HCT116 (cell line): ENCODE results near the gene SDC3. TPM values are rescaled to one million over a fixed set of nuclear protein-coding genes. Genes with fewer than 3 reads are reported as not detected.

ENCODE experiments used
- ATAC-seq: fragments of 200-7000 bp; cut with Tn5 transposase; 2 replicates; pipeline ENCODE4 v1.9.1; 2020; ENCODE audit warnings: mild to moderate bottlenecking, moderate library complexity
- BruUV-seq: library from RNA; stranded (reverse); fragments of 400-500 nt; replicated peaks from 2 replicates; lab custom pipeline; 2021; lab: Mats Ljungman, UMichigan
- CTCF ChIA-PET: fragments of 300-600 bp; sonication (Branson Sonifier 250); formaldehyde crosslinking; loops from one replicate; lab custom pipeline; 2021; ENCODE audit warnings: antibody characterized with exemption; lab: Charles Lee
- POLR2A ChIA-PET: fragments of 300-600, 350-600 bp; sonication (Branson Sonifier 250); formaldehyde crosslinking; loops from one replicate; lab custom pipeline; 2021; ENCODE audit warnings: antibody characterized with exemption; lab: Charles Lee
- RAD21 ChIA-PET, 2 experiments: fragments of 300-600 bp; sonication (Branson Sonifier 250); formaldehyde crosslinking; loops; one replicate each; lab custom pipeline; 2023; ENCODE audit warnings: low total read pairs in 2 of 2; ENCODE audit not compliant: uncharacterized antibody in 2 of 2, unreplicated experiment in 2 of 2, low non-redundant PET in 1 of 2; lab: Charles Lee
- DNase-seq: peaks from one replicate; pipeline ENCODE4 v3.0.0-alpha.2; 2010; ENCODE audit warnings: low read depth, low spot score
- H2AFZ ChIP-seq: fragments of 200-600 bp; shearing (Covaris generic), sonication (generic); 2 replicates; pipeline ENCODE4 v1.6.1; 2017; ENCODE audit warnings: low read depth, mixed run types, mixed read lengths, antibody characterized with exemption, low read length; ENCODE audit not compliant: poor library complexity, severe bottlenecking
- H3K27ac ChIP-seq: 2 replicates; pipeline ENCODE4 v1.5.1; 2012; ENCODE audit warnings: low read depth, low read length
- H3K27me3 ChIP-seq: fragments of 200-600 bp; sonication (generic); 2 replicates; pipeline ENCODE4 v1.6.1; 2016; ENCODE audit warnings: mixed run types, low read length, mixed read lengths; ENCODE audit not compliant: insufficient read depth
- H3K36me3 ChIP-seq, 2 experiments: fragments of 200-500 bp in 1 of 2; fragments of 200-600 bp in 1 of 2; sonication (Bioruptor generic) in 1 of 2; sonication (generic) in 1 of 2; 2 replicates each; pipeline versions ENCODE4 v1.5.1 to v1.6.1; 2014 to 2016; ENCODE audit warnings: low read length in 2 of 2, inconsistent platforms in 1 of 2, mixed read lengths in 1 of 2, mixed run types in 1 of 2; ENCODE audit not compliant: insufficient read depth in 2 of 2, control insufficient read depth in 1 of 2
- H3K4me1 ChIP-seq, 2 experiments: fragments of 200-600 bp in 1 of 2; sonication (generic) in 1 of 2; 2 replicates each; pipeline versions ENCODE4 v1.5.1 to v1.6.1; 2012 to 2017; ENCODE audit warnings: low read length in 2 of 2, inconsistent platforms in 1 of 2, mild to moderate bottlenecking in 1 of 2, mixed read lengths in 1 of 2, mixed run types in 1 of 2, moderate library complexity in 1 of 2; ENCODE audit not compliant: insufficient read depth in 2 of 2, control insufficient read depth in 1 of 2
- H3K4me2 ChIP-seq: fragments of 200-600 bp; sonication (generic); 2 replicates; pipeline ENCODE4 v1.6.1; 2017; ENCODE audit warnings: mixed run types, low read length, mixed read lengths
- H3K4me3 ChIP-seq, 2 experiments: fragments of 200-600 bp in 1 of 2; sonication (generic) in 1 of 2; replicated peaks in 1 of 2; 2 replicates each; pipeline ENCODE4 v1.5.1; 2011 to 2016; ENCODE audit warnings: low read length in 2 of 2, control low read depth in 1 of 2, low read depth in 1 of 2, mild to moderate bottlenecking in 1 of 2, mixed read lengths in 1 of 2, mixed run types in 1 of 2
- H3K79me2 ChIP-seq: fragments of 200-600 bp; sonication (generic); 2 replicates; pipeline ENCODE4 v1.6.1; 2017; ENCODE audit warnings: mild to moderate bottlenecking, mixed run types, low read length, moderate library complexity, mixed read lengths; ENCODE audit not compliant: insufficient read depth
- H3K9ac ChIP-seq: fragments of 200-600 bp; sonication (generic); 2 replicates; pipeline ENCODE4 v1.6.1; 2016; ENCODE audit warnings: low read length, mixed read lengths
- H3K9me2 ChIP-seq: fragments of 200-600 bp; sonication (generic), shearing (Covaris generic); 2 replicates; pipeline ENCODE4 v1.6.1; 2017; ENCODE audit warnings: mixed run types, mild to moderate bottlenecking, moderate library complexity; ENCODE audit not compliant: insufficient read depth
- H3K9me3 ChIP-seq, 2 experiments: fragments of 200-500 bp in 1 of 2; fragments of 200-600 bp in 1 of 2; sonication (Bioruptor generic) in 1 of 2; sonication (generic) in 1 of 2; 2 replicates each; pipeline ENCODE4 v1.6.1; 2014 to 2017; ENCODE audit warnings: low read length in 2 of 2, mixed read lengths in 2 of 2, inconsistent platforms in 1 of 2, low read depth in 1 of 2, mild to moderate bottlenecking in 1 of 2, mixed run types in 1 of 2, moderate library complexity in 1 of 2; ENCODE audit not compliant: control insufficient read depth in 1 of 2, insufficient read depth in 1 of 2
- H4K20me1 ChIP-seq: fragments of 200-600 bp; sonication (generic), shearing (Covaris generic); 2 replicates; pipeline ENCODE4 v1.6.1; 2017; ENCODE audit warnings: mixed run types, mild to moderate bottlenecking, moderate library complexity; ENCODE audit not compliant: insufficient read depth
- ATF3 ChIP-seq: IDR thresholded peaks from 2 replicates; pipeline ENCODE4 v1.6.1; 2012
- CBX3 ChIP-seq: IDR thresholded peaks from 2 replicates; pipeline ENCODE4 v1.6.1; 2012; ENCODE audit warnings: low read depth
- CEBPB ChIP-seq: IDR thresholded peaks from 2 replicates; pipeline ENCODE4 v1.6.1; 2012; ENCODE audit warnings: low read depth
- EGR1 ChIP-seq: IDR thresholded peaks from 2 replicates; pipeline ENCODE4 v1.6.1; 2012; ENCODE audit warnings: low read depth
- ELF1 ChIP-seq: IDR thresholded peaks from 2 replicates; pipeline ENCODE4 v1.6.1; 2012; ENCODE audit warnings: low read depth, borderline replicate concordance
- EZH2 ChIP-seq: fragments of 200-600 bp; sonication (generic); IDR thresholded peaks from 2 replicates; pipeline ENCODE4 v1.6.1; 2017; ENCODE audit warnings: antibody characterized with exemption, mixed run types
- JUND ChIP-seq: IDR thresholded peaks from 2 replicates; pipeline ENCODE4 v1.6.1; 2012
- POLR2AphosphoS5 ChIP-seq: IDR thresholded peaks from 2 replicates; pipeline ENCODE4 v1.6.1; 2011; ENCODE audit warnings: mild to moderate bottlenecking, low read depth, low read length, moderate library complexity
- RAD21 ChIP-seq: IDR thresholded peaks from 2 replicates; pipeline ENCODE4 v1.6.1; 2012; ENCODE audit warnings: low read depth, mild to moderate bottlenecking
- SIN3A ChIP-seq: IDR thresholded peaks from 2 replicates; pipeline ENCODE4 v1.6.1; 2012; ENCODE audit warnings: low read depth
- SP1 ChIP-seq: IDR thresholded peaks from 2 replicates; pipeline ENCODE4 v1.6.1; 2012; ENCODE audit warnings: low read depth
- YY1 ChIP-seq: IDR thresholded peaks from 2 replicates; pipeline ENCODE4 v1.6.1; 2011; ENCODE audit warnings: low read length, low read depth, moderate library complexity, mild to moderate bottlenecking; ENCODE audit not compliant: insufficient replicate concordance; ENCODE audit errors: extremely low read depth
- ZBTB33 ChIP-seq: IDR thresholded peaks from 2 replicates; pipeline ENCODE4 v1.6.1; 2011; ENCODE audit warnings: mild to moderate bottlenecking, low read length, moderate library complexity; ENCODE audit not compliant: insufficient replicate concordance; ENCODE audit errors: extremely low read depth
- intact Hi-C: fragments of 100-400 bp; cut with micrococcal nuclease; formaldehyde crosslinking; loops from 2 replicates; pipeline ENCODE4 v1.10.0; 2022
- total RNA-seq: library from RNA; stranded (reverse); gene quantifications from one replicate; pipeline ENCODE4 v1.2.1, GENCODE V29; 2021; ENCODE audit not compliant: unreplicated experiment
- TF ChIP-seq, protein P1 (sequence below), 3 experiments: fragments of 200-600 bp in 1 of 3; sonication (generic) in 1 of 3; IDR thresholded peaks in 2 of 3; conservative IDR thresholded peaks in 1 of 3; 2 replicates each; pipeline ENCODE4 v1.5.1; 2012 to 2017; ENCODE audit warnings: low read depth in 2 of 3, low read length in 2 of 3, antibody characterized with exemption in 1 of 3, borderline replicate concordance in 1 of 3, control low read depth in 1 of 3, mild to moderate bottlenecking in 1 of 3, mixed read lengths in 1 of 3, mixed run types in 1 of 3, moderate library complexity in 1 of 3; ENCODE audit not compliant: insufficient read depth in 1 of 3
- TF ChIP-seq, protein P2 (sequence below): IDR thresholded peaks from 2 replicates; pipeline ENCODE4 v1.6.1; 2012

SDC3 gene
- total RNA-seq, 1 experiment from 2014 or later: 40.1 TPM

GRCh38 chr1:30891227-30891552 is 17.4 kb downstream of the SDC3 start:
- no TSS peak for BruUV-seq
- ATAC-seq: no peak

DNA sequence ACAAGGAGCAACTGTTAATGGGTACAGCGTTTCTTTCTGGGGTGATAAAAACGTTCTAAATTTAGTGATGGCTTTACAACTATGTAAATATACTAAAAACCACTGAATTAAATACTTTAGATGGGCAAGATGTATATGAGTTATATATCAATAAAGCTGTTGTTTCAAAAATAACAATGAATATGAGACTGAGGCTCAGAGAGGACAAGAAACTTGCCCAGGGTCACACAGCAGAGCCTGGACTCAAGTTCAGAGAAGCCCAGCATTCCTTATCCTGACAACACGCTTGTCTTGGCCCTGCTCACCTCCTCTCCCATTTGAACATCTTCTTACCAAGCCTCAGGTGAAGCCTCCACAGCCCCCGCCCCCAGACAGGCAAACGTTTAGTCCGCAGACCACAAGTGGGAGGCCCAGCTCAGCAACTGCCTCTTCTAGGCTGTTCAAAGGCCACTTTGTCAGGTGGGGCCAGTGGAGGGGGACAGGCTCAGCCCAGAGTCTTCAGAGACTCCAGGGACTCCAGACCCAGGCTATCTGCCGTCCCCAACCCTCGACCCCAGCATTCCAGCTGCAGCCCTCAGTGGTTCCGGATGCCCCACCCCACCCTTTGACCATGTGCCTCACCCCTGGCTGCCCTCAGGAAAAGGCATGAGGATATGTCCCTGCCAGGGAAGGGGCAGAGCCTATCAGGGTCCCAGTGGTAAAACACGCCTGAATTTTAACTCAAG is 17.9 kb downstream of the SDC3 start:
- H3K9me2 ChIP-seq: no peaks in the 10 kb centered on the region
- ATAC-seq: no peak
- H3K79me2 ChIP-seq: no peaks in the 10 kb centered on the region
- no peak for DNase-seq
- RAD21 ChIA-PET: no interaction called here
- no peak overlapping the region for H3K4me3 ChIP-seq
- CTCF ChIA-PET: no interaction called here
- no peaks in the 10 kb centered on the region for H3K36me3 ChIP-seq
- H3K4me1 ChIP-seq: peaks cover 0 to 9% of the 10 kb centered on the region in 2 experiments; a peak in 2 of 4 replicates
- H2AFZ ChIP-seq: no peak overlapping the region
- no peaks in the 10 kb centered on the region for H4K20me1 ChIP-seq
- no peak overlapping the region for H3K9ac ChIP-seq
- no peaks in the 10 kb centered on the region for H3K27me3 ChIP-seq
- POLR2A ChIA-PET: no interaction called here
- no peak overlapping the region for H3K27ac ChIP-seq
- intact Hi-C loops: no loop called here
- no peak overlapping the region for H3K4me2 ChIP-seq
- BruUV-seq: no TSS peak
- H3K9me3 ChIP-seq: no peaks in the 10 kb centered on the region
- TF ChIP-seq YY1 (no peak), ELF1 (no peak), SP1 (no peak), CBX3 (no peak), JUND (no peak), EGR1 (no peak), ZBTB33 (no peak), CEBPB (no peak), SIN3A (no peak), RAD21 (no peak), POLR2AphosphoS5 (no peak), ATF3 (no peak)
- TF ChIP-seq, protein P1, sequence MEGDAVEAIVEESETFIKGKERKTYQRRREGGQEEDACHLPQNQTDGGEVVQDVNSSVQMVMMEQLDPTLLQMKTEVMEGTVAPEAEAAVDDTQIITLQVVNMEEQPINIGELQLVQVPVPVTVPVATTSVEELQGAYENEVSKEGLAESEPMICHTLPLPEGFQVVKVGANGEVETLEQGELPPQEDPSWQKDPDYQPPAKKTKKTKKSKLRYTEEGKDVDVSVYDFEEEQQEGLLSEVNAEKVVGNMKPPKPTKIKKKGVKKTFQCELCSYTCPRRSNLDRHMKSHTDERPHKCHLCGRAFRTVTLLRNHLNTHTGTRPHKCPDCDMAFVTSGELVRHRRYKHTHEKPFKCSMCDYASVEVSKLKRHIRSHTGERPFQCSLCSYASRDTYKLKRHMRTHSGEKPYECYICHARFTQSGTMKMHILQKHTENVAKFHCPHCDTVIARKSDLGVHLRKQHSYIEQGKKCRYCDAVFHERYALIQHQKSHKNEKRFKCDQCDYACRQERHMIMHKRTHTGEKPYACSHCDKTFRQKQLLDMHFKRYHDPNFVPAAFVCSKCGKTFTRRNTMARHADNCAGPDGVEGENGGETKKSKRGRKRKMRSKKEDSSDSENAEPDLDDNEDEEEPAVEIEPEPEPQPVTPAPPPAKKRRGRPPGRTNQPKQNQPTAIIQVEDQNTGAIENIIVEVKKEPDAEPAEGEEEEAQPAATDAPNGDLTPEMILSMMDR (IDR thresholded peaks at IDR 0.05 in 2 of 3, conservative IDR thresholded peaks at IDR 0.05 in 1 of 3; ENCODE audit: borderline replicate concordance in 1 of 3, insufficient read depth in 1 of 3, low read depth in 2 of 3, low read length in 2 of 3): no peak
- TF ChIP-seq, protein P2, sequence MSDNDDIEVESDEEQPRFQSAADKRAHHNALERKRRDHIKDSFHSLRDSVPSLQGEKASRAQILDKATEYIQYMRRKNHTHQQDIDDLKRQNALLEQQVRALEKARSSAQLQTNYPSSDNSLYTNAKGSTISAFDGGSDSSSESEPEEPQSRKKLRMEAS: no peak

More at GRCh38 chr1:30891227-30891552, 17.4 kb downstream of the SDC3 start:
- Histone ChIP-seq H2AFZ (no peak overlapping the region), H3K9ac (no peak overlapping the region), H3K4me3 (no peak overlapping the region), H3K27ac (no peak overlapping the region), H3K4me1 (peaks cover 0 to 9% of the 10 kb centered on the region in 2 experiments; a peak in 2 of 4 replicates), H3K79me2 (no peaks in the 10 kb centered on the region), H3K36me3 (no peaks in the 10 kb centered on the region), H3K9me2 (no peaks in the 10 kb centered on the region), H3K27me3 (no peaks in the 10 kb centered on the region), H4K20me1 (no peaks in the 10 kb centered on the region), H3K9me3 (no peaks in the 10 kb centered on the region), H3K4me2 (no peak overlapping the region)
- CTCF ChIA-PET: no interaction called here
- RAD21 ChIA-PET: no interaction called here
- no peak for TF ChIP-seq SP1
- TF ChIP-seq ELF1: no peak
- no peak for TF ChIP-seq ATF3
- TF ChIP-seq EZH2: no peak
- no peak for DNase-seq
- POLR2A ChIA-PET: no interaction called here
- intact Hi-C loops: no loop called here
